GM12878 (cell line): ENCODE results near the gene CHCT1. TPM values are rescaled to one million over a fixed set of nuclear protein-coding genes. Genes with fewer than 3 reads are reported as not detected.

Source experiments
- ATAC-seq: fragments of 200-7000 bp; cut with Tn5 transposase; 3 replicates; pipeline ENCODE4 v1.9.1; 2020; ENCODE audit warnings: mild to moderate bottlenecking, moderate library complexity
- BruUV-seq: library from RNA; stranded (reverse); fragments of 400-500 nt; replicated peaks from 2 replicates; lab custom pipeline; 2021; lab: Mats Ljungman, UMichigan
- CTCF ChIA-PET: fragments of 300-600 bp; sonication (Branson Sonifier 250); formaldehyde crosslinking; extraction: SDS; loops from one replicate; lab custom pipeline; 2021; ENCODE audit warnings: inconsistent platforms; lab: Yijun Ruan, JAX
- POLR2A ChIA-PET: fragments of 350-600 bp; formaldehyde crosslinking; extraction: SDS; loops from one replicate; lab custom pipeline; 2021; ENCODE audit warnings: inconsistent platforms; lab: Charles Lee
- RAD21 ChIA-PET: fragments of 300-600 bp; sonication (Branson Sonifier 250); formaldehyde crosslinking; loops from one replicate; lab custom pipeline; 2023; ENCODE audit warnings: antibody characterized with exemption; ENCODE audit not compliant: unreplicated experiment; lab: Charles Lee
- SMC1A ChIA-PET: fragments of 300-600 bp; sonication (Branson Sonifier 250); formaldehyde crosslinking; loops from one replicate; lab custom pipeline; 2023; ENCODE audit not compliant: unreplicated experiment, uncharacterized antibody; lab: Charles Lee
- DNase-seq: peaks from one replicate; pipeline ENCODE4 v3.0.0-alpha.2; 2011; ENCODE audit warnings: low read depth, low spot score
- FAIRE-seq: peaks from 3 replicates; lab custom pipeline; 2011; peaks lifted over from hg19 to GRCh38; lab: Jason Lieb, UNC
- H2AFZ ChIP-seq: 2 replicates; pipeline ENCODE4 v1.6.0; 2011; ENCODE audit warnings: low read depth, low read length, control low read depth; ENCODE audit not compliant: control insufficient read depth
- H3K27ac ChIP-seq: 2 replicates; pipeline ENCODE4 v1.5.1; 2011; ENCODE audit warnings: control low read depth; ENCODE audit not compliant: control insufficient read depth, insufficient read depth
- H3K27me3 ChIP-seq, 2 experiments: replicated peaks in 1 of 2; 2 replicates each; pipeline versions ENCODE4 v1.6.0 to v1.6.1; 2011; ENCODE audit warnings: low read length in 1 of 2; ENCODE audit not compliant: control insufficient read depth in 2 of 2, insufficient read depth in 2 of 2
- H3K36me3 ChIP-seq, 2 experiments: 2 replicates each; pipeline ENCODE4 v1.5.1; 2011; ENCODE audit warnings: low read length in 1 of 2; ENCODE audit not compliant: control insufficient read depth in 2 of 2, insufficient read depth in 2 of 2
- H3K4me1 ChIP-seq: 2 replicates; pipeline ENCODE4 v1.6.1; 2011; ENCODE audit warnings: mild to moderate bottlenecking, low read length, moderate library complexity, mixed read lengths; ENCODE audit not compliant: control insufficient read depth, insufficient read depth
- H3K4me2 ChIP-seq: 2 replicates; pipeline ENCODE4 v1.6.0; 2011; ENCODE audit warnings: control low read depth; ENCODE audit not compliant: control insufficient read depth, insufficient read depth
- H3K4me3 ChIP-seq: fragments of 200-600 bp; sonication (generic); 2 replicates; pipeline ENCODE4 v1.5.1; 2016
- H3K79me2 ChIP-seq: 2 replicates; pipeline ENCODE4 v1.6.0; 2011; ENCODE audit warnings: low read length; ENCODE audit not compliant: control insufficient read depth, insufficient read depth
- H3K9ac ChIP-seq: 2 replicates; pipeline ENCODE4 v1.8.0; 2011; ENCODE audit warnings: low read length, control low read depth, mixed read lengths; ENCODE audit not compliant: control insufficient read depth, insufficient read depth
- H3K9me3 ChIP-seq: replicated peaks from 3 replicates; pipeline ENCODE4 v1.5.1; 2011; ENCODE audit warnings: mild to moderate bottlenecking, low read length; ENCODE audit not compliant: control insufficient read depth, insufficient read depth
- H4K20me1 ChIP-seq: 2 replicates; pipeline ENCODE4 v1.6.0; 2011; ENCODE audit not compliant: control insufficient read depth, insufficient read depth
- ETV6 ChIP-seq, 2 experiments: fragments of 450-650 bp in 1 of 2; IDR thresholded peaks in 1 of 2; conservative IDR thresholded peaks in 1 of 2; 2 replicates each; pipeline ENCODE4 v1.6.1; 2014; ENCODE audit warnings: antibody characterized with exemption in 1 of 2, borderline replicate concordance in 1 of 2, low read depth in 1 of 2, mild to moderate bottlenecking in 1 of 2, moderate library complexity in 1 of 2
- FOS ChIP-seq: IDR thresholded peaks from 3 replicates; pipeline ENCODE4 v1.6.1; 2011; ENCODE audit warnings: borderline replicate concordance; ENCODE audit not compliant: insufficient read length; ENCODE audit errors: extremely low read depth
- WGBS: methylation state at CpG from one replicate; pipeline ENCODE4 v1.1.6; 2016; ENCODE audit warnings: low lambda C conversion rate; ENCODE audit not compliant: insufficient replicate concordance, insufficient coverage; ENCODE audit errors: missing lambda C conversion rate; 5-methylcytosine and 5-hydroxymethylcytosine counted together
- in situ Hi-C: fragments of 300-500 bp; cut with MboI; formaldehyde crosslinking; loops from 9 replicates; pipeline ENCODE4 v1.14.3; 2018; ENCODE audit warnings: mixed read lengths
- intact Hi-C: fragments of 100-400 bp; cut with micrococcal nuclease; formaldehyde crosslinking; loops from one replicate; pipeline ENCODE4 v1.14.2; 2022; ENCODE audit not compliant: unreplicated experiment
- polyA plus RNA-seq, 11 experiments: library from polyadenylated mRNA; depleted of rRNA in 4 of 11; unstranded in 6 of 11; stranded (reverse) in 5 of 11; fragments of >200 nt; fragmentation: Nextera tagmentation in 4 of 11; fragmentation: Illumina TruSeq in 1 of 11; extraction: Ambion mirVana in 4 of 11; extraction: Trizol in 1 of 11; gene quantifications; 1 replicate in 1 of 11; 2 replicates in 10 of 11; pipeline versions ENCODE4 v1.2.1 to v1.2.3, GENCODE V29; 2011 to 2016; ENCODE audit warnings: inconsistent platforms in 2 of 11, missing spikeins in 2 of 11, low read depth in 1 of 11
- total RNA-seq, 4 experiments: library from RNA; depleted of rRNA in 3 of 4; stranded (reverse); fragments of >200 nt in 3 of 4; fragmentation: Illumina TruSeq in 1 of 4; extraction: Trizol in 1 of 4; gene quantifications; 2 replicates each; pipeline versions ENCODE4 v1.2.1 to v1.2.3, GENCODE V29; 2013 to 2021
- TF ChIP-seq, protein P1 (sequence below): IDR thresholded peaks from 2 replicates; pipeline ENCODE4 v1.6.1; 2012; ENCODE audit warnings: improper control_type of control experiment, low read depth, low read length; ENCODE audit not compliant: insufficient replicate concordance

Gene CHCT1
- total and polyA plus RNA-seq, 10 of the 15 experiments (the other 5 are each of a cell fraction or from before 2014, with no cell fraction given) = 0.23 to 0.35 TPM; not detected in 8

DNA sequence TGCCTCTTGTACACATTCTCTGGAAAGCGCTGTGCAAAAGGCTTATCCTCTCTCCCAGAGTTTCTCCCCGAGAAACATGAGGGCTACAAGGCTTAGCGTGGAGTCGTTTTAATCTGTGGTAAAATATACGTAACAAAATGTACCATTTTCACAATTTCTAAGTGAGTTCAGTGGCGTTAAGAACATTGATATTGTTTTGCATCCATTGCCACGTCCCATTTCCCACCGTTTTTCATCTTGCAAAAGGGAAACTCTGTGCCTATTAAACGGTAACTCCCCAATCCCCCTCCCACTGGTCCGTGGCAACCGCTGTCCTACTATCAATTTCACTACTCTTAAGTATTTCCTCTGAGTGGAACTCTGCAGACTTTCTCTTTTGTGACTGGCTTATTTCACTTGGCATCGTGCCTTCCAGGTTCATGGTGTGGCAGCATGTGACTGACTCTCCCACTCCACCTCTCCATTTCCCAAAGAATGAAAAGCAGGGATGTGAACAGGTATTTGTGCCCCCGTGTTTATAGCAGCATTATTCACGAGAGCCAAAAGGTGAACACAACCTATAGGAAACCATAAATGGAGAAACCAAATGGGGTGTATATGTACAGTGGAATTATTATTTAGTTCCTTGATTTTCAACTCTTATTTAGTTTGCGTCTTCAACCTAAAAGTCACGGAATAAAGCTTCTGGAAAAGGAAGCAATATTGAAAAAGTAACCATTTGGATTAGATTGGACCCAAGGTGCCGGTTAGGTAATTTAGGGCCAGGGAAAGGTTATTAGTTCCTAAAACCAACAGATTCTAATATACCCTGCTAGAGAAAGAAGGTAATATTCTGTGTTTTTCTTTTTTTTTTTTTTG is 29.2 kb upstream of the CHCT1 start (continued):
- TF ChIP-seq, protein P1, sequence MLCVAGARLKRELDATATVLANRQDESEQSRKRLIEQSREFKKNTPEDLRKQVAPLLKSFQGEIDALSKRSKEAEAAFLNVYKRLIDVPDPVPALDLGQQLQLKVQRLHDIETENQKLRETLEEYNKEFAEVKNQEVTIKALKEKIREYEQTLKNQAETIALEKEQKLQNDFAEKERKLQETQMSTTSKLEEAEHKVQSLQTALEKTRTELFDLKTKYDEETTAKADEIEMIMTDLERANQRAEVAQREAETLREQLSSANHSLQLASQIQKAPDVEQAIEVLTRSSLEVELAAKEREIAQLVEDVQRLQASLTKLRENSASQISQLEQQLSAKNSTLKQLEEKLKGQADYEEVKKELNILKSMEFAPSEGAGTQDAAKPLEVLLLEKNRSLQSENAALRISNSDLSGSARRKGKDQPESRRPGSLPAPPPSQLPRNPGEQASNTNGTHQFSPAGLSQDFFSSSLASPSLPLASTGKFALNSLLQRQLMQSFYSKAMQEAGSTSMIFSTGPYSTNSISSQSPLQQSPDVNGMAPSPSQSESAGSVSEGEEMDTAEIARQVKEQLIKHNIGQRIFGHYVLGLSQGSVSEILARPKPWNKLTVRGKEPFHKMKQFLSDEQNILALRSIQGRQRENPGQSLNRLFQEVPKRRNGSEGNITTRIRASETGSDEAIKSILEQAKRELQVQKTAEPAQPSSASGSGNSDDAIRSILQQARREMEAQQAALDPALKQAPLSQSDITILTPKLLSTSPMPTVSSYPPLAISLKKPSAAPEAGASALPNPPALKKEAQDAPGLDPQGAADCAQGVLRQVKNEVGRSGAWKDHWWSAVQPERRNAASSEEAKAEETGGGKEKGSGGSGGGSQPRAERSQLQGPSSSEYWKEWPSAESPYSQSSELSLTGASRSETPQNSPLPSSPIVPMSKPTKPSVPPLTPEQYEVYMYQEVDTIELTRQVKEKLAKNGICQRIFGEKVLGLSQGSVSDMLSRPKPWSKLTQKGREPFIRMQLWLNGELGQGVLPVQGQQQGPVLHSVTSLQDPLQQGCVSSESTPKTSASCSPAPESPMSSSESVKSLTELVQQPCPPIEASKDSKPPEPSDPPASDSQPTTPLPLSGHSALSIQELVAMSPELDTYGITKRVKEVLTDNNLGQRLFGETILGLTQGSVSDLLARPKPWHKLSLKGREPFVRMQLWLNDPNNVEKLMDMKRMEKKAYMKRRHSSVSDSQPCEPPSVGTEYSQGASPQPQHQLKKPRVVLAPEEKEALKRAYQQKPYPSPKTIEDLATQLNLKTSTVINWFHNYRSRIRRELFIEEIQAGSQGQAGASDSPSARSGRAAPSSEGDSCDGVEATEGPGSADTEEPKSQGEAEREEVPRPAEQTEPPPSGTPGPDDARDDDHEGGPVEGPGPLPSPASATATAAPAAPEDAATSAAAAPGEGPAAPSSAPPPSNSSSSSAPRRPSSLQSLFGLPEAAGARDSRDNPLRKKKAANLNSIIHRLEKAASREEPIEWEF = no peak

GRCh38 chr17:60393840-60394723 is 28.2 kb upstream of the CHCT1 start:
- Histone ChIP-seq H3K9ac (no peak overlapping the region), H3K4me2 (no peak overlapping the region)
- TF ChIP-seq FOS (no peak), ETV6 (conservative IDR thresholded peaks at IDR 0.05 in 1 of 2, IDR thresholded peaks at IDR 0.05 in 1 of 2; ENCODE audit: borderline replicate concordance in 1 of 2, low read depth in 1 of 2) (peak in 1 of 2 experiments; percentile 60; a peak in 1 of 4 replicates)
- TF ChIP-seq, all 136 proteins: peak for 1
- WGBS = 95% methylated on average over 17 of the region's 17 CpGs
- FAIRE-seq (no peak), ATAC-seq (no peak), DNase-seq (no peak)
- Histone ChIP-seq H2AFZ (no peak overlapping the region), H3K79me2 (peaks cover 21% of the 10 kb centered on the region), H3K36me3 (no peaks in the 10 kb centered on the region), H3K27ac (no peak overlapping the region), H3K27me3 (no peaks in the 10 kb centered on the region), H3K9me3 (no peaks in the 10 kb centered on the region), H3K4me1 (peaks cover 7% of the 10 kb centered on the region), H4K20me1 (no peaks in the 10 kb centered on the region), H3K4me3 (no peak overlapping the region)
- ChIA-PET RAD21 (no interaction called here), POLR2A (interaction anchor here (0.6 kb wide), 1 partner anchor 23 kb away, joined by 3 read pairs; no protein-coding TSS in a partner anchor), SMC1A (interaction anchor here (1.0 kb wide), 1 partner anchor 244 kb away, joined by 4 read pairs; no protein-coding TSS in a partner anchor), CTCF (no interaction called here)
- in situ Hi-C loops = no loop called here
- no TSS peak for BruUV-seq
- intact Hi-C loops = loop anchor here (5.0 kb wide), 1 partner anchor 87 kb away; no protein-coding TSS in a partner anchor
